ENCODE results near the gene CUBN. TPM values are rescaled to one million over a fixed set of nuclear protein-coding genes. Genes with fewer than 3 reads are reported as not detected.
A peak's percentile ranks its signal among the peaks of the same experiment; 100 is the strongest.

The CUBN gene
- total RNA-seq, 1 donor from 2014 or later: 2.7 TPM

DNA sequence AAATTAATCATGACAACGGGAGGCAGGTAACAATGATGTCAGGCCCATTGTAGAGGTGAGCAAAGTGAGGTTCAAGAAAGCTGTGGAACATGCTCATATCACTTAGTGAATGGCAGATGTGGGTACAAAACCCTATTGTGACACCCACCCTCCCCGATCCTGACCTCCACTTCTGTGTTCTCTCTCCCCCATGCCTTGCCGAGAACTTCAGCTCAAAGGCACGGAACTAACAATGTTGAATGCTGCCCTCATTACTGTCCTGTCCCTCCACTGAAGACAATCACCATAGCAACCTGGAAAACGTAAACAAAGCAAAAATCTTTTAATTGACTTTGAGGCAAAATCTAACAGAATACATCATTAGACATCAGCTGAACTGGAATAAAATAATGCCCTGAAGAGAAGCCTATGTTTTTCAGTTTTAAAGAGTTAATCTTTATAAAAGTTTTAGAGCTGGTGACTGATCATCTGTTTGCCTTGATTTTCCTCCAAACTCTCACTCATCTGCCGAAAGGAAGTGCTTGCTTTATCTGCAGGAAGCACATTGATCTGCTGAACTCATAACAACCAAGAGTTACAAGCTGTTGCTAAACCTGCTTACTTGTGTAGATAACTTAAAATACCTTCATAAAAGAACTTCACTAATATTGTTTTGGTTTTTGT lies 133.6 kb downstream of the CUBN start:
- peak; percentile 63 for DNase-seq (ENCODE audit: low read depth)
- Mint-ChIP-seq H3K9me3 (ENCODE audit: unreplicated experiment) (peaks cover 9% of the 10 kb centered on the region), H3K27me3 (ENCODE audit: low read depth, unreplicated experiment) (no peaks in the 10 kb centered on the region), H3K27ac (ENCODE audit: unreplicated experiment) (peak overlapping the region; percentile 79), H3K4me3 (ENCODE audit: unreplicated experiment) (no peak overlapping the region), H3K4me1 (ENCODE audit: low read depth, unreplicated experiment) (peaks cover 34% of the 10 kb centered on the region), H3K36me3 (ENCODE audit: low read depth, unreplicated experiment) (peaks cover 2% of the 10 kb centered on the region)
- H4K20me1 ChIP-seq (ENCODE audit: insufficient read depth, low read length): no peaks in the 10 kb centered on the region
- no peaks in the 10 kb centered on the region for H3K79me2 ChIP-seq (ENCODE audit: insufficient read depth, low read length)
- H3K9ac ChIP-seq (ENCODE audit: low read length): peak overlapping the region; percentile 61
- peak; percentile 92 for FAIRE-seq
- H3K36me3 ChIP-seq (ENCODE audit: insufficient read depth, low read length): no peaks in the 10 kb centered on the region
- H3K27me3 ChIP-seq (ENCODE audit: insufficient read depth, low read length): no peaks in the 10 kb centered on the region
- H3K4me3 ChIP-seq (ENCODE audit: insufficient read depth, low read depth, low read length): no peak overlapping the region
- peak overlapping the region; percentile 82 for H3K27ac ChIP-seq (ENCODE audit: low read depth, low read length)
- peak overlapping the region; percentile 50 for H2AFZ ChIP-seq (ENCODE audit: low read depth, low read length)
- peaks cover 21% of the 10 kb centered on the region for H3K4me1 ChIP-seq (ENCODE audit: insufficient read depth, low read length)
- peak overlapping the region; percentile 56 for H3K4me2 ChIP-seq (ENCODE audit: low read length)
- no peaks in the 10 kb centered on the region for H3K9me3 ChIP-seq (ENCODE audit: insufficient read depth, low read depth, low read length)
- TF ChIP-seq, protein P1, sequence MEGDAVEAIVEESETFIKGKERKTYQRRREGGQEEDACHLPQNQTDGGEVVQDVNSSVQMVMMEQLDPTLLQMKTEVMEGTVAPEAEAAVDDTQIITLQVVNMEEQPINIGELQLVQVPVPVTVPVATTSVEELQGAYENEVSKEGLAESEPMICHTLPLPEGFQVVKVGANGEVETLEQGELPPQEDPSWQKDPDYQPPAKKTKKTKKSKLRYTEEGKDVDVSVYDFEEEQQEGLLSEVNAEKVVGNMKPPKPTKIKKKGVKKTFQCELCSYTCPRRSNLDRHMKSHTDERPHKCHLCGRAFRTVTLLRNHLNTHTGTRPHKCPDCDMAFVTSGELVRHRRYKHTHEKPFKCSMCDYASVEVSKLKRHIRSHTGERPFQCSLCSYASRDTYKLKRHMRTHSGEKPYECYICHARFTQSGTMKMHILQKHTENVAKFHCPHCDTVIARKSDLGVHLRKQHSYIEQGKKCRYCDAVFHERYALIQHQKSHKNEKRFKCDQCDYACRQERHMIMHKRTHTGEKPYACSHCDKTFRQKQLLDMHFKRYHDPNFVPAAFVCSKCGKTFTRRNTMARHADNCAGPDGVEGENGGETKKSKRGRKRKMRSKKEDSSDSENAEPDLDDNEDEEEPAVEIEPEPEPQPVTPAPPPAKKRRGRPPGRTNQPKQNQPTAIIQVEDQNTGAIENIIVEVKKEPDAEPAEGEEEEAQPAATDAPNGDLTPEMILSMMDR (IDR thresholded peaks at IDR 0.05; ENCODE audit: insufficient read depth, low read depth, low read length): no peak
- TF ChIP-seq EZH2 (IDR thresholded peaks at IDR 0.05; ENCODE audit: insufficient read depth, low read length): no peak

DNA sequence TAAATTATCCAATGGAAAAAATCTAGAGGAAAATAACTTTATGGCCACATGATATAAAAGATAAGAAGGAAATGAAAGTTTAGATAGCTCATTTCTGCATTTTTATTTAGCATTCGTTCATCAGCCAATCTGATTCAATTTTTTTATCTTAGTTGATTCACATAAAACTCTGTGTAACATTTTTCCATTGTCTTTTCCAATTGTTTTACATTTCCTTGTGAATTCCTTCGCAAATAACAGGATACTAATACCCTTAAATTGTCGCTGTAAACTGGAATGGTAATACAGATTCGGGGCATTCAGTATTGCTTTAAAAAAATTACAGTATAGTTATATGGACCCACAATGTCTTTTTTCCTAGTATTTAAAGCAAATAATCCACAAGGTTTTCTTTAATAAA lies 136.4 kb downstream of the CUBN start:
- H3K79me2 ChIP-seq (ENCODE audit: insufficient read depth, low read length): no peaks in the 10 kb centered on the region
- H3K27me3 Mint-ChIP-seq (ENCODE audit: low read depth, unreplicated experiment): no peaks in the 10 kb centered on the region
- H3K9ac ChIP-seq (ENCODE audit: low read length): peak overlapping the region; percentile 61
- H3K9me3 ChIP-seq (ENCODE audit: insufficient read depth, low read depth, low read length): no peaks in the 10 kb centered on the region
- H3K9me3 Mint-ChIP-seq (ENCODE audit: unreplicated experiment): peaks cover 4% of the 10 kb centered on the region
- no peak overlapping the region for H3K27ac ChIP-seq (ENCODE audit: low read depth, low read length)
- H3K4me1 ChIP-seq (ENCODE audit: insufficient read depth, low read length): peaks cover 15% of the 10 kb centered on the region
- no peak overlapping the region for H2AFZ ChIP-seq (ENCODE audit: low read depth, low read length)
- H3K27ac Mint-ChIP-seq (ENCODE audit: unreplicated experiment): no peak overlapping the region
- no peaks in the 10 kb centered on the region for H3K27me3 ChIP-seq (ENCODE audit: insufficient read depth, low read length)
- DNase-seq (ENCODE audit: low read depth) (no peak), FAIRE-seq (no peak)
- TF ChIP-seq, protein P1 (IDR thresholded peaks at IDR 0.05; ENCODE audit: insufficient read depth, low read depth, low read length): no peak
- TF ChIP-seq EZH2 (IDR thresholded peaks at IDR 0.05; ENCODE audit: insufficient read depth, low read length): no peak
- H3K36me3 Mint-ChIP-seq (ENCODE audit: low read depth, unreplicated experiment): peaks cover 2% of the 10 kb centered on the region
- H3K4me1 Mint-ChIP-seq (ENCODE audit: low read depth, unreplicated experiment): peaks cover 26% of the 10 kb centered on the region
- H4K20me1 ChIP-seq (ENCODE audit: insufficient read depth, low read length): no peaks in the 10 kb centered on the region
- H3K4me3 ChIP-seq (ENCODE audit: insufficient read depth, low read depth, low read length): no peak overlapping the region
- peak overlapping the region; percentile 63 for H3K4me2 ChIP-seq (ENCODE audit: low read length)
- no peak overlapping the region for H3K4me3 Mint-ChIP-seq (ENCODE audit: unreplicated experiment)
- no peaks in the 10 kb centered on the region for H3K36me3 ChIP-seq (ENCODE audit: insufficient read depth, low read length)

DNA sequence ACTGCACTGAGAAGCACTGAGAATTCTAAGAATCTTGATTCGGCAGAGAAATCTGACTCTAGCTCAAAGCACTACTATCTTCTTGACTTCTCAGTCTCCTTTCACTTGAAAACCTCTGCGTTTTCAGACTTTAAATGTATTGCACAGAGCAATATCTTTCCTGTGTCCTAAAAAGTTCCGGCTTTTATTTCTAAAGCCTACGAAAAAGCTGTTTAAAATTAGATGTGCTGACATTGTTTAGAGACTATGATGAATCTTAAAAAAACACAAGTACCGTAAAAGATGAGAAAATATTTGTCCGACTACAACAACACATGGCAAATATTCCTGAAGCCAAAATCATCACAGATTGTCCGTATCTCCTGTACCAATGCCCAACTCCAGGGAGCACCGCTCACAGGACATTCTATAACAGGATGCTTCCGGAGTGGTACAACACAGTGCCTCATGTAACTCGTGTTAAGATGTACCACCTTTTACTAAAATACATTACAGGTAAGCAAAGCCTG lies 136.9 kb downstream of the CUBN start:
- H3K4me3 ChIP-seq (ENCODE audit: insufficient read depth, low read depth, low read length): no peak overlapping the region
- Mint-ChIP-seq H3K36me3 (ENCODE audit: low read depth, unreplicated experiment) (peaks cover 2% of the 10 kb centered on the region), H3K4me1 (ENCODE audit: low read depth, unreplicated experiment) (peaks cover 30% of the 10 kb centered on the region), H3K27ac (ENCODE audit: unreplicated experiment) (peak overlapping the region; percentile 63), H3K4me3 (ENCODE audit: unreplicated experiment) (no peak overlapping the region), H3K27me3 (ENCODE audit: low read depth, unreplicated experiment) (no peaks in the 10 kb centered on the region), H3K9me3 (ENCODE audit: unreplicated experiment) (peaks cover under 1% of the 10 kb centered on the region)
- no peak for TF ChIP-seq EZH2 (IDR thresholded peaks at IDR 0.05; ENCODE audit: insufficient read depth, low read length)
- TF ChIP-seq, protein P1 (IDR thresholded peaks at IDR 0.05; ENCODE audit: insufficient read depth, low read depth, low read length): no peak
- H3K9me3 ChIP-seq (ENCODE audit: insufficient read depth, low read depth, low read length): no peaks in the 10 kb centered on the region
- peak overlapping the region; percentile 61 for H3K9ac ChIP-seq (ENCODE audit: low read length)
- peak overlapping the region; percentile 63 for H3K4me2 ChIP-seq (ENCODE audit: low read length)
- no peaks in the 10 kb centered on the region for H4K20me1 ChIP-seq (ENCODE audit: insufficient read depth, low read length)
- peak overlapping the region; percentile 16 for H2AFZ ChIP-seq (ENCODE audit: low read depth, low read length)
- peak overlapping the region; percentile 54 for H3K27ac ChIP-seq (ENCODE audit: low read depth, low read length)
- no peak for DNase-seq (ENCODE audit: low read depth)
- H3K27me3 ChIP-seq (ENCODE audit: insufficient read depth, low read length): no peaks in the 10 kb centered on the region
- FAIRE-seq: peak; percentile 74
- no peaks in the 10 kb centered on the region for H3K79me2 ChIP-seq (ENCODE audit: insufficient read depth, low read length)
- no peaks in the 10 kb centered on the region for H3K36me3 ChIP-seq (ENCODE audit: insufficient read depth, low read length)
- peaks cover 20% of the 10 kb centered on the region for H3K4me1 ChIP-seq (ENCODE audit: insufficient read depth, low read length)

Data from astrocyte (in vitro differentiated cells and primary cell).